K562 (cell line): ENCODE results near the gene IGSF23. TPM values are rescaled to one million over a fixed set of nuclear protein-coding genes. Genes with fewer than 3 reads are reported as not detected.

Source experiments
- ATAC-seq: fragments of 200-7000 bp; cut with Tn5 transposase; 3 replicates; pipeline ENCODE4 v1.9.1; 2020; ENCODE audit warnings: moderate library complexity
- BruUV-seq: library from RNA; stranded (reverse); fragments of 400-500 nt; replicated peaks from 2 replicates; lab custom pipeline; 2021; lab: Mats Ljungman, UMichigan
- CTCF ChIA-PET: fragments of 300-600 bp; formaldehyde crosslinking; extraction: SDS; loops from one replicate; lab custom pipeline; 2021; ENCODE audit warnings: low intra/inter-chr PET ratio; lab: Yijun Ruan, JAX
- POLR2A ChIA-PET: fragments of 300-600, 350-650 bp; sonication (Branson Sonifier 250); formaldehyde crosslinking; extraction: SDS; loops from one replicate; lab custom pipeline; 2021; ENCODE audit warnings: antibody characterized with exemption, inconsistent platforms; lab: Yijun Ruan, JAX
- DNase-seq, 4 experiments: peaks; one replicate each; pipeline versions ENCODE4 v3.0.0 to v3.0.0-alpha.2; 2011 to 2018; ENCODE audit warnings: low spot score in 3 of 4, mixed read lengths in 3 of 4; ENCODE audit errors: extremely low read depth in 1 of 4
- FAIRE-seq: peaks from 2 replicates; lab custom pipeline; 2011; peaks lifted over from hg19 to GRCh38; lab: Jason Lieb, UNC
- H2AFZ ChIP-seq: 2 replicates; pipeline ENCODE4 v1.6.0; 2011; ENCODE audit warnings: low read depth, low read length, control low read depth, inconsistent platforms
- H3K27ac ChIP-seq: fragments of 200-600 bp; 3 replicates; pipeline ENCODE4 v1.8.0; 2011; ENCODE audit warnings: low read depth, mild to moderate bottlenecking, control low read depth, inconsistent platforms, low read length, moderate library complexity, mixed read lengths; ENCODE audit errors: extremely low read depth
- H3K27me3 ChIP-seq, 2 experiments: fragments of 300-600 bp in 1 of 2; 2 replicates in 1 of 2; 3 replicates in 1 of 2; pipeline versions ENCODE4 v1.6.0 to v1.8.0; 2011; ENCODE audit warnings: inconsistent platforms in 2 of 2, low read length in 2 of 2, mild to moderate bottlenecking in 1 of 2, mixed read lengths in 1 of 2, moderate library complexity in 1 of 2; ENCODE audit not compliant: control insufficient read depth in 2 of 2, insufficient read depth in 2 of 2
- H3K36me3 ChIP-seq: fragments of 300-600 bp; 3 replicates; pipeline ENCODE4 v1.8.0; 2011; ENCODE audit warnings: mild to moderate bottlenecking, low read length, inconsistent platforms; ENCODE audit not compliant: control insufficient read depth, insufficient read depth
- H3K4me1 ChIP-seq, 2 experiments: fragments of 200-600 bp in 1 of 2; replicated peaks in 1 of 2; 2 replicates in 1 of 2; 3 replicates in 1 of 2; pipeline versions ENCODE4 v1.5.1 to v1.8.0; 2011; ENCODE audit warnings: inconsistent platforms in 2 of 2, low read length in 2 of 2, mild to moderate bottlenecking in 1 of 2, mixed read lengths in 1 of 2, moderate library complexity in 1 of 2; ENCODE audit not compliant: control insufficient read depth in 2 of 2, insufficient read depth in 2 of 2
- H3K4me2 ChIP-seq: 2 replicates; pipeline ENCODE4 v1.6.1; 2011; ENCODE audit warnings: low read length, control low read depth, inconsistent platforms, mixed read lengths; ENCODE audit not compliant: insufficient read depth
- H3K4me3 ChIP-seq: fragments of 200-600 bp; sonication (generic), shearing (Covaris generic); 2 replicates; pipeline ENCODE4 v1.5.1; 2016; ENCODE audit warnings: control low read depth, inconsistent platforms
- H3K79me2 ChIP-seq: fragments of 200-600 bp; 3 replicates; pipeline ENCODE4 v1.8.0; 2011; ENCODE audit warnings: low read length, inconsistent platforms; ENCODE audit not compliant: control insufficient read depth, insufficient read depth
- H3K9ac ChIP-seq, 2 experiments: 2 replicates each; pipeline versions ENCODE4 v1.6.0 to v1.6.1; 2011; ENCODE audit warnings: low read depth in 2 of 2, low read length in 2 of 2, control low read depth in 1 of 2, inconsistent platforms in 1 of 2, mild to moderate bottlenecking in 1 of 2, mixed read lengths in 1 of 2; ENCODE audit not compliant: insufficient read depth in 1 of 2
- H3K9me1 ChIP-seq: one replicate; pipeline ENCODE4 v1.6.0; 2011; ENCODE audit warnings: inconsistent platforms, mild to moderate bottlenecking, low read length, moderate library complexity; ENCODE audit not compliant: control insufficient read depth, insufficient read depth
- H3K9me3 ChIP-seq: replicated peaks from 2 replicates; pipeline ENCODE4 v1.5.1; 2011; ENCODE audit warnings: low read depth, low read length, inconsistent platforms; ENCODE audit not compliant: control insufficient read depth, insufficient read depth
- H4K20me1 ChIP-seq: replicated peaks from 2 replicates; pipeline ENCODE4 v1.6.1; 2011; ENCODE audit warnings: low read length, inconsistent platforms, mixed read lengths; ENCODE audit not compliant: control insufficient read depth, insufficient read depth
- CCNT2 ChIP-seq: IDR thresholded peaks from 2 replicates; pipeline ENCODE4 v1.6.1; 2011; ENCODE audit warnings: borderline replicate concordance, low read depth, mild to moderate bottlenecking, moderate library complexity, mixed read lengths, low read length; ENCODE audit not compliant: insufficient read length; ENCODE audit errors: extremely low read depth
- CEBPG ChIP-seq, 3 experiments: fragments of 200-800 bp in 1 of 3; sonication (Bioruptor generic) in 1 of 3; sonication (generic) in 1 of 3; formaldehyde crosslinking in 1 of 3; IDR thresholded peaks in 2 of 3; conservative IDR thresholded peaks in 1 of 3; 2 replicates each; pipeline versions ENCODE4 v1.6.1 to v1.8.0; 2016 to 2022; ENCODE audit warnings: missing compliant biosample characterization in 2 of 3, missing genetic modification characterization in 2 of 3, mild to moderate bottlenecking in 1 of 3, missing genetic modification reagents in 1 of 3
- ZNF431 ChIP-seq: sonication (generic); formaldehyde crosslinking; IDR thresholded peaks from 2 replicates; pipeline ENCODE4 v1.8.0; 2022; ENCODE audit warnings: mild to moderate bottlenecking, missing genetic modification reagents
- WGBS: fragments of 100-300 bp; shearing (Covaris generic); methylation state at CpG from one replicate; pipeline ENCODE4 v1.1.6; 2016; ENCODE audit warnings: low coverage, mixed read lengths; ENCODE audit not compliant: insufficient coverage; ENCODE audit errors: missing lambda C conversion rate; 5-methylcytosine and 5-hydroxymethylcytosine counted together
- in situ Hi-C: fragments of 300-500 bp; cut with MboI; formaldehyde crosslinking; loops from 4 replicates; pipeline ENCODE4 v1.15.0; 2018; ENCODE audit warnings: inconsistent platforms, mixed read lengths
- intact Hi-C: fragments of 100-400 bp; cut with micrococcal nuclease; formaldehyde crosslinking; loops from 2 replicates; pipeline ENCODE4 v1.14.2; 2022
- polyA plus RNA-seq, 8 experiments: library from polyadenylated mRNA; depleted of rRNA in 4 of 8; stranded (reverse) in 5 of 8; unstranded in 3 of 8; fragments of >200 nt; fragmentation: Nextera tagmentation in 2 of 8; fragmentation: Illumina TruSeq in 1 of 8; extraction: Ambion mirVana in 2 of 8; extraction: Trizol in 1 of 8; gene quantifications; 2 replicates each; pipeline versions ENCODE4 v1.2.1 to v1.2.3, GENCODE V29; 2011 to 2014; ENCODE audit warnings: inconsistent platforms in 1 of 8, missing spikeins in 1 of 8
- total RNA-seq, 7 experiments: library from RNA; depleted of rRNA in 6 of 7; stranded (reverse); fragments of >200 nt in 6 of 7; fragmentation: Illumina TruSeq in 2 of 7; extraction: Trizol in 2 of 7; gene quantifications; 2 replicates each; pipeline versions ENCODE4 v1.2.1 to v1.2.3, GENCODE V29; 2011 to 2021; ENCODE audit warnings: low replicate concordance in 1 of 7

IGSF23 gene
- total and polyA plus RNA-seq, 9 of the 15 experiments (the other 6 are each of a cell fraction or from before 2014, with no cell fraction given): not detected

DNA sequence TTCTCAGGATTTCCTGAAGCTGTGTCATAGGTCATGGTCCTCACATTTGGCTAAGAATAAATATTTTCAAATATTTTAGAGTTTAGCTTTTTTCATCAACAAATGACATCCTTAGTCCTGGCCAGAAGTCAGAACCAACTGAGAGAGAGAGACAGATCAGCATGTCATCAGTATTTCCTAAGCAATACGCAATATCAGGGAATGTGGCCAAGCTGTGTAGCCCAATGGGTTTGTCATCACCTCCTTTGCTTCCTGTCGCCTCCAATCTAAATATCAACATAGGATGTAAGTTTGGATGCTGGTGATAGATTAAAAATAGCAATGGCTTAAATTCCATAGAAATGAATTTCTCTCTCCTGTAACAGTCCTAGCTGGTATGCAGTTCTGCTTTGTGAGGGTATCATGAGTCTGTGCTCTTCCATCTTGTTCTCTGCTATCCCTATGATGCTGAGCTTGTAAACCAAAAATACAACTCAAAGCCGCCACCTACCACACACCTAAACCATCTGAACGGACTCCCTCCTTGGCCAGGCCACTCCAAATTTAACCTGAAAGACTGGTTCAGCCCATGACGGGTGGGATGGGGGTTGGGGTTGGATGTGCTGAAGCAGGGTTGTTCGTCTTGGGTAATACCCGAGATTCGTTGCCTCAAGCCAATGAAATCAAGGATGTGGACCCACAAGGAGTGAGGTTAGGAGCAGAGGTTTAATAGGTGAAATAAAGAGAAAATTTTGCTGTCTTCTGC lies 10.0 kb upstream of the IGSF23 start:
- no peak for DNase-seq
- no peak for ATAC-seq
- Histone ChIP-seq H3K4me3 (no peak overlapping the region), H3K27me3 (peaks cover 2 to 6% of the 10 kb centered on the region in 2 experiments; a peak in 4 of 5 replicates), H3K9ac (no peak overlapping the region), H3K4me2 (no peak overlapping the region), H2AFZ (no peak overlapping the region), H3K27ac (no peak overlapping the region), H3K4me1 (peaks cover 5 to 9% of the 10 kb centered on the region in 2 experiments; a peak in 4 of 5 replicates), H3K9me1 (no peaks in the 10 kb centered on the region), H3K9me3 (no peaks in the 10 kb centered on the region), H3K36me3 (no peaks in the 10 kb centered on the region), H3K79me2 (no peaks in the 10 kb centered on the region), H4K20me1 (no peaks in the 10 kb centered on the region; the same call in 1 of the 2 replicates)
- BruUV-seq: no TSS peak
- ChIA-PET POLR2A (interaction anchor here (0.9 to 1.3 kb wide), 3 partner anchors 9 to 15 kb away, joined by 3 to 4 read pairs (median 3); no protein-coding TSS in a partner anchor), CTCF (no interaction called here)
- intact Hi-C loops (no loop called here), in situ Hi-C loops (no loop called here)
- WGBS: 25% methylated on average over 8 of the region's 8 CpGs
- no peak for FAIRE-seq
- TF ChIP-seq ZNF431 (CRISPR knock-in tag) (no peak), CCNT2 (no peak), CEBPG (CRISPR knock-in tag; IDR thresholded peaks at IDR 0.05) (no peak), CEBPG (tag; conservative IDR thresholded peaks at IDR 0.05 in 1 of 2, IDR thresholded peaks at IDR 0.05 in 1 of 2) (peak; percentile 9 to 71; a peak in 2 of 4 replicates)
